ENCODE results near the gene ADAM8.
A peak's percentile ranks its signal among the peaks of the same experiment; 100 is the strongest.

Gene ADAM8

GRCh38 chr10:133295426-133296320, 19.0 kb upstream of the ADAM8 start:
- H3K4me3 Mint-ChIP-seq, result no peak overlapping the region
- H3K27me3 Mint-ChIP-seq (ENCODE audit: low read depth, poor library complexity), result no peaks in the 10 kb centered on the region
- H3K4me1 Mint-ChIP-seq, result no peaks in the 10 kb centered on the region
- no peaks in the 10 kb centered on the region for H3K9me3 Mint-ChIP-seq
- no peak for TF ChIP-seq CTCF (IDR thresholded peaks at IDR 0.05)
- no peak overlapping the region for H3K27ac Mint-ChIP-seq
- peaks cover 50% of the 10 kb centered on the region for H3K36me3 Mint-ChIP-seq (ENCODE audit: low read depth)
- no peak for DNase-seq

GRCh38 chr10:133294189-133294588, 17.5 kb upstream of the ADAM8 start:
- H3K4me1 Mint-ChIP-seq, result no peaks in the 10 kb centered on the region
- no peaks in the 10 kb centered on the region for H3K9me3 Mint-ChIP-seq
- DNase-seq, result no peak
- TF ChIP-seq CTCF (IDR thresholded peaks at IDR 0.05), result no peak
- H3K27me3 Mint-ChIP-seq (ENCODE audit: low read depth, poor library complexity), result no peaks in the 10 kb centered on the region
- H3K27ac Mint-ChIP-seq, result peak overlapping the region; percentile 77
- H3K4me3 Mint-ChIP-seq, result no peak overlapping the region
- H3K36me3 Mint-ChIP-seq (ENCODE audit: low read depth), result peaks cover 49% of the 10 kb centered on the region

DNA sequence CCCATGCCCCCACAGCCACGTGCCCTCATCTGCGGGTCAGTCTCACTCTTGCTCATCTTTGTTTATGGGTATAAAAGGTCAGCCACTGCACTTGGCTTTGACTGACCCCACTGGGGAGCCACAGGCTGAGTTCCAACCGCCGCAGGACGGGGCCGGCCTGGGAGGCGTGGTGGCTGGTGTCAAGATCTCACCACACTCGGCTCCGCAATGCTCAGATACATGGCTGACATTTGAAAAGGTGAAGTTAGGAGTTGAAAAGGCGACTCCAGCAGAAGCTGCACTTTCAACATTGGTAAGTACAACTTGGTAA, 17.1 kb upstream of the ADAM8 start:
- Mint-ChIP-seq H3K9me3 (no peaks in the 10 kb centered on the region), H3K4me3 (no peak overlapping the region), H3K4me1 (no peaks in the 10 kb centered on the region), H3K27me3 (ENCODE audit: low read depth, poor library complexity) (no peaks in the 10 kb centered on the region), H3K27ac (no peak overlapping the region), H3K36me3 (ENCODE audit: low read depth) (peaks cover 50% of the 10 kb centered on the region)
- no peak for DNase-seq
- no peak for TF ChIP-seq CTCF (IDR thresholded peaks at IDR 0.05)

DNA sequence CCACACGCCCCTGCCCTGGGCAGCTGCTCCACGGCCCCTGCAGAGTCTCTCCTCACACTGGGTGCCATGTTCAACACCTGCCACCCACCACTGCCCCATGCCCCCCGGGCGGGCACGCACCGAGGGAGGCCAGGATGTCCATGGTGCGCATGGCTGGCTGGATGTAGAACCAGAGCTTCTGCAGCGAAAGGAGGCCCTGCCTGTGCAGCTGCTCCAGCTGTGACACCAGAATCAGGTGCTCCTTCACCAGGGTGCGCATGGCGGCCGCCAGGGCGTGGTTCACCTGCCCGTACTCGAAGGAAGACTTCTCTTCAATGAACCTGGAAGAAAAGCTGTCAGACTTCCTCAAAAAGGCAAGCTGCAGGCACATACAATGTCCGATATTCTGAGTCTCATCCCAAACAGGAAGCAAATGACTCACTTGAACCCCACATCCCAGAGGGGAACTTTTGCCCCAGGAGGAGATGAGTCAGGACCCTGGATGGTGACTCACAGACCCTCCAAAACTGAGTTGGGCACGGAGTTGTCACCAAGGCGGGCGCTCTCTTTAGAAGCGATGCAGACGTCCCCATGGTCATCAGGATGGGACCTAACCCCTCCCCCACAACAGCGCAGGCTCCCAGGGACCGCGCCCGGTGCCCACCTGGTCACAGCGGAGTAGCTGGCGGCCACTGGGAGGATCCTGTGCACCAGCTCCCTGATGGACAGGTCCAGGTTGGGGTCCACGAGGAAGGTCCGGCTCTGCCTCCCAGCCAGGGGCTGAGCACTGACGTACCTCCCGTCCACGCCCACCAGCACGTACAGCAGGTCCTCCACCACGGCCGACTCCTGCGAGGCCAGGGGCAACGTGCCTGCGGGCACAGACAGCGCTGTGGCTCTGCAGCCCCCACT, 16.5 kb upstream of the ADAM8 start:
- no peak for DNase-seq
- H3K27me3 Mint-ChIP-seq (ENCODE audit: low read depth, poor library complexity), result no peaks in the 10 kb centered on the region

GRCh38 chr10:133289761-133290160, 13.1 kb upstream of the ADAM8 start:
- no peak for DNase-seq
- no peaks in the 10 kb centered on the region for H3K9me3 Mint-ChIP-seq
- H3K4me3 Mint-ChIP-seq, result no peak overlapping the region
- no peaks in the 10 kb centered on the region for H3K4me1 Mint-ChIP-seq
- peak overlapping the region; percentile 25 for H3K27ac Mint-ChIP-seq
- no peaks in the 10 kb centered on the region for H3K27me3 Mint-ChIP-seq (ENCODE audit: low read depth, poor library complexity)
- TF ChIP-seq CTCF (IDR thresholded peaks at IDR 0.05), result no peak
- peaks cover 58% of the 10 kb centered on the region for H3K36me3 Mint-ChIP-seq (ENCODE audit: low read depth)

More for the DNA sequence above, 16.5 kb upstream of the ADAM8 start:
- TF ChIP-seq CTCF (IDR thresholded peaks at IDR 0.05), result no peak
- Mint-ChIP-seq H3K4me1 (no peaks in the 10 kb centered on the region), H3K27ac (no peak overlapping the region), H3K9me3 (no peaks in the 10 kb centered on the region), H3K4me3 (no peak overlapping the region), H3K36me3 (ENCODE audit: low read depth) (peaks cover 48% of the 10 kb centered on the region)
